Tibial artery (tissue), 4 donors: ENCODE data around the gene SOCS7.

Experiments
- DNase-seq, 2 donors: peaks; one replicate each; pipeline ENCODE4 v3.0.0-alpha.2; 2019
- H3K27ac ChIP-seq, 2 donors: fragments of 200-600 bp; sonication (generic) in 1 of 2; 1 replicate in 1 of 2; 2 replicates in 1 of 2; pipeline ENCODE4 v1.5.1; 2018 to 2019; ENCODE audit warnings: mild to moderate bottlenecking in 1 of 2
- H3K27me3 ChIP-seq, 2 donors: fragments of 200-600 bp; sonication (generic) in 1 of 2; one replicate each; pipeline versions ENCODE4 v1.5.1 to v1.6.0; 2016 to 2019
- H3K36me3 ChIP-seq, 3 donors: fragments of 200-600 bp; sonication (generic) in 2 of 3; one replicate each; pipeline ENCODE4 v1.5.1; 2016 to 2019; ENCODE audit warnings: mild to moderate bottlenecking in 2 of 3
- H3K4me1 ChIP-seq, 4 donors: fragments of 200-600 bp; sonication (generic) in 2 of 4; 1 replicate in 3 of 4; 2 replicates in 1 of 4; pipeline ENCODE4 v1.5.1; 2016 to 2019
- H3K4me3 ChIP-seq, 2 donors: fragments of 200-600 bp; sonication (generic) in 1 of 2; 1 replicate in 1 of 2; 2 replicates in 1 of 2; pipeline ENCODE4 v1.5.1; 2018 to 2019; ENCODE audit warnings: mild to moderate bottlenecking in 2 of 2
- H3K9me3 ChIP-seq, 3 donors: fragments of 200-600 bp; sonication (generic) in 1 of 3; one replicate each; pipeline ENCODE4 v1.5.1; 2016 to 2019
- CTCF ChIP-seq, 2 experiments: fragments of 200-600 bp in 1 of 2; fragments of 450-650 bp in 1 of 2; IDR thresholded peaks; one replicate each; pipeline ENCODE4 v1.5.1; 2017 to 2019; ENCODE audit warnings: antibody characterized with exemption in 2 of 2, mild to moderate bottlenecking in 1 of 2, moderate library complexity in 1 of 2
- intact Hi-C: fragments of 100-400 bp; cut with DNase I; formaldehyde crosslinking; loops from one replicate; pipeline ENCODE4 v1.15.0; 2023; ENCODE audit warnings: low total_unique reads

The SOCS7 gene

GRCh38 chr17:38403491-38403890 lies 51.8 kb downstream of the SOCS7 start:
- H3K4me3 ChIP-seq = no peak overlapping the region
- peaks cover 27 to 50% (median 38%) of the 10 kb centered on the region in 3 donors for H3K36me3 ChIP-seq
- DNase-seq = no peak
- H3K27ac ChIP-seq = no peak overlapping the region
- no peaks in the 10 kb centered on the region for H3K4me1 ChIP-seq
- no peaks in the 10 kb centered on the region for H3K9me3 ChIP-seq
- H3K27me3 ChIP-seq = no peaks in the 10 kb centered on the region
- intact Hi-C loops = no loop called here
- no peak for TF ChIP-seq CTCF (IDR thresholded peaks at IDR 0.05)

GRCh38 chr17:38404174-38404943 lies 52.7 kb downstream of the SOCS7 start:
- TF ChIP-seq CTCF (IDR thresholded peaks at IDR 0.05) = no peak
- intact Hi-C loops = no loop called here
- DNase-seq = no peak

GRCh38 chr17:38405654-38406053 lies 54.0 kb downstream of the SOCS7 start:
- H3K4me1 ChIP-seq = peaks cover 0 to 3% (median 0%) of the 10 kb centered on the region in 4 donors
- no peak overlapping the region for H3K27ac ChIP-seq
- H3K9me3 ChIP-seq = no peaks in the 10 kb centered on the region
- no peaks in the 10 kb centered on the region for H3K27me3 ChIP-seq
- intact Hi-C loops = loop anchor here (2.0 kb wide), 1 partner anchor 43 kb away; no protein-coding TSS in a partner anchor
- no peak for TF ChIP-seq CTCF (IDR thresholded peaks at IDR 0.05)
- no peak for DNase-seq
- H3K36me3 ChIP-seq = peaks cover 10 to 30% (median 22%) of the 10 kb centered on the region in 3 donors
- no peak overlapping the region for H3K4me3 ChIP-seq

More at GRCh38 chr17:38404174-38404943, 52.7 kb downstream of the SOCS7 start:
- peaks cover 23 to 42% (median 35%) of the 10 kb centered on the region in 3 donors for H3K36me3 ChIP-seq
- no peak overlapping the region for H3K27ac ChIP-seq
- H3K4me1 ChIP-seq = peaks cover 0 to 3% (median 0%) of the 10 kb centered on the region in 4 donors
- H3K9me3 ChIP-seq = no peaks in the 10 kb centered on the region
- no peak overlapping the region for H3K4me3 ChIP-seq
- no peaks in the 10 kb centered on the region for H3K27me3 ChIP-seq

- Histone ChIP-seq H3K36me3 (no peaks in the 10 kb centered on the region), H3K9me3 (no peaks in the 10 kb centered on the region), H3K4me3 (no peak overlapping the region), H3K4me1 (peaks cover 0 to 11% (median 4%) of the 10 kb centered on the region in 4 donors), H3K27ac (no peak overlapping the region), H3K27me3 (peaks cover 0 to 3% of the 10 kb centered on the region in 2 donors)
- intact Hi-C loops = no loop called here
- peak in 1 of 2 donors; percentile 9 for DNase-seq
- no peak for TF ChIP-seq CTCF (IDR thresholded peaks at IDR 0.05)
These were observed 58.6 kb downstream of the SOCS7 start for GRCh38 chr17:38410201-38410600.

GRCh38 chr17:38415250-38416194 lies 63.9 kb downstream of the SOCS7 start:
- peaks cover 0 to 10% of the 10 kb centered on the region in 2 donors for H3K27me3 ChIP-seq
- H3K36me3 ChIP-seq = no peaks in the 10 kb centered on the region
- intact Hi-C loops = loop anchor here (2.0 kb wide), 1 partner anchor 67 kb away; no protein-coding TSS in a partner anchor
- no peak overlapping the region for H3K4me3 ChIP-seq
- peaks cover 0 to 32% (median 25%) of the 10 kb centered on the region in 4 donors for H3K4me1 ChIP-seq
- H3K9me3 ChIP-seq = no peaks in the 10 kb centered on the region
- no peak overlapping the region for H3K27ac ChIP-seq
- no peak for DNase-seq
- no peak for TF ChIP-seq CTCF (IDR thresholded peaks at IDR 0.05)
